H1 (cell line): ENCODE measurements around the gene PLA2G15. TPM values are rescaled to one million over a fixed set of nuclear protein-coding genes. Genes with fewer than 3 reads are reported as not detected.

Source experiments
- CTCF ChIA-PET: fragments of 300-600 bp; sonication (Branson Sonifier 250); formaldehyde crosslinking; loops from one replicate; lab custom pipeline; 2021; ENCODE audit not compliant: partially characterized antibody; lab: Charles Lee
- POLR2A ChIA-PET: fragments of 300-600 bp; sonication (Branson Sonifier 250); formaldehyde crosslinking; loops from one replicate; lab custom pipeline; 2021; ENCODE audit warnings: inconsistent platforms; ENCODE audit not compliant: partially characterized antibody; lab: Charles Lee
- DNase-seq, 2 experiments: peaks; one replicate each; pipeline versions ENCODE4 v3.0.0 to v3.0.0-alpha.2; 2010 to 2022; ENCODE audit warnings: low spot score in 2 of 2, low read depth in 1 of 2, mixed read lengths in 1 of 2
- FAIRE-seq: peaks from 2 replicates; lab custom pipeline; 2011; peaks lifted over from hg19 to GRCh38; lab: Jason Lieb, UNC
- H2AFZ ChIP-seq: 2 replicates; pipeline ENCODE4 v1.8.1; 2012; ENCODE audit warnings: low read length, inconsistent platforms
- H2AK5ac ChIP-seq: 2 replicates; pipeline ENCODE4 v1.6.1; 2013; ENCODE audit warnings: low read depth, low read length
- H2BK120ac ChIP-seq: replicated peaks from 2 replicates; pipeline ENCODE3; 2013; ENCODE audit warnings: low read depth, low read length, inconsistent platforms
- H2BK12ac ChIP-seq: 2 replicates; pipeline ENCODE4 v1.6.1; 2013; ENCODE audit warnings: low read depth, low read length
- H2BK15ac ChIP-seq: 2 replicates; pipeline ENCODE4 v1.6.1; 2013; ENCODE audit warnings: low read length
- H2BK20ac ChIP-seq: 2 replicates; pipeline ENCODE4 v1.6.1; 2013; ENCODE audit warnings: low read length
- H2BK5ac ChIP-seq: 2 replicates; pipeline ENCODE4 v1.6.1; 2013; ENCODE audit warnings: low read depth, low read length
- H3K14ac ChIP-seq: 2 replicates; pipeline ENCODE4 v1.6.1; 2013; ENCODE audit warnings: inconsistent platforms; ENCODE audit not compliant: insufficient read length
- H3K18ac ChIP-seq: 2 replicates; pipeline ENCODE4 v1.6.1; 2013; ENCODE audit warnings: low read length; ENCODE audit errors: extremely low read depth
- H3K23ac ChIP-seq: 2 replicates; pipeline ENCODE4 v1.6.1; 2013; ENCODE audit warnings: inconsistent platforms; ENCODE audit not compliant: insufficient read length
- H3K23me2 ChIP-seq: 2 replicates; pipeline ENCODE4 v1.6.1; 2013; ENCODE audit warnings: low read depth, low read length
- H3K27ac ChIP-seq: 2 replicates; pipeline ENCODE4 v1.6.1; 2011; ENCODE audit warnings: low read depth, low read length, inconsistent platforms
- H3K27me3 ChIP-seq, 4 experiments: replicated peaks in 1 of 4; 1 replicate in 1 of 4; 2 replicates in 3 of 4; pipeline versions ENCODE4 v1.6.1 to v1.8.1; 2011 to 2013; ENCODE audit warnings: low read length in 3 of 4, mild to moderate bottlenecking in 3 of 4, inconsistent platforms in 2 of 4, mixed read lengths in 2 of 4, moderate library complexity in 1 of 4; ENCODE audit not compliant: control insufficient read depth in 3 of 4, insufficient read depth in 3 of 4; ENCODE audit errors: extremely low read depth in 1 of 4
- H3K36me3 ChIP-seq, 4 experiments: 2 replicates each; pipeline versions ENCODE4 v1.6.1 to v1.8.1; 2011 to 2013; ENCODE audit warnings: mild to moderate bottlenecking in 4 of 4, low read length in 3 of 4, moderate library complexity in 2 of 4, control low read depth in 1 of 4, inconsistent platforms in 1 of 4; ENCODE audit not compliant: insufficient read depth in 4 of 4, control insufficient read depth in 2 of 4
- H3K4ac ChIP-seq: replicated peaks from 2 replicates; pipeline ENCODE3; 2013; ENCODE audit warnings: low read length, low read depth, mixed read lengths, inconsistent platforms; ENCODE audit not compliant: insufficient read length
- H3K4me1 ChIP-seq, 4 experiments: replicated peaks in 1 of 4; 1 replicate in 1 of 4; 2 replicates in 3 of 4; pipeline versions ENCODE4 v1.6.1 to v1.8.1; 2011 to 2013; ENCODE audit warnings: low read length in 3 of 4, inconsistent platforms in 2 of 4, mixed read lengths in 1 of 4; ENCODE audit not compliant: insufficient read depth in 4 of 4, control insufficient read depth in 3 of 4
- H3K4me2 ChIP-seq, 2 experiments: 2 replicates each; pipeline versions ENCODE4 v1.6.1 to v1.8.1; 2011 to 2013; ENCODE audit warnings: low read depth in 2 of 2, low read length in 2 of 2, control low read depth in 1 of 2, inconsistent platforms in 1 of 2, mild to moderate bottlenecking in 1 of 2; ENCODE audit not compliant: insufficient read depth in 1 of 2
- H3K4me3 ChIP-seq, 4 experiments: fragments of 200-600, 300-600 bp in 1 of 4; sonication (generic), shearing (Covaris generic), sonication (Bioruptor Twin) in 1 of 4; 2 replicates each; pipeline versions ENCODE4 v1.5.1 to v1.8.1; 2011 to 2016; ENCODE audit warnings: low read length in 4 of 4, low read depth in 3 of 4, control low read depth in 2 of 4, inconsistent platforms in 2 of 4, mild to moderate bottlenecking in 2 of 4, mixed read lengths in 1 of 4, moderate library complexity in 1 of 4; ENCODE audit not compliant: insufficient read depth in 2 of 4; ENCODE audit errors: extremely low read depth in 1 of 4
- H3K56ac ChIP-seq: replicated peaks from 2 replicates; pipeline ENCODE3; 2013; ENCODE audit warnings: low read depth, mild to moderate bottlenecking, mixed read lengths, low read length, inconsistent platforms; ENCODE audit not compliant: insufficient read length
- H3K79me1 ChIP-seq: 2 replicates; pipeline ENCODE4 v1.6.1; 2013; ENCODE audit warnings: low read depth, low read length, control low read depth
- H3K79me2 ChIP-seq, 2 experiments: 2 replicates each; pipeline versions ENCODE4 v1.6.1 to v1.8.1; 2012 to 2013; ENCODE audit warnings: low read length in 2 of 2, mild to moderate bottlenecking in 2 of 2, inconsistent platforms in 1 of 2; ENCODE audit not compliant: insufficient read depth in 2 of 2, control insufficient read depth in 1 of 2
- H3K9ac ChIP-seq, 4 experiments: replicated peaks in 1 of 4; 1 replicate in 1 of 4; 2 replicates in 3 of 4; pipeline versions ENCODE4 v1.6.1 to v1.8.1; 2011 to 2013; ENCODE audit warnings: low read depth in 3 of 4, low read length in 3 of 4, control low read depth in 2 of 4, mild to moderate bottlenecking in 2 of 4, moderate library complexity in 2 of 4, inconsistent platforms in 1 of 4; ENCODE audit errors: extremely low read depth in 1 of 4
- H3K9me3 ChIP-seq, 2 experiments: 2 replicates each; pipeline versions ENCODE4 v1.6.1 to v1.8.1; 2012 to 2013; ENCODE audit warnings: mild to moderate bottlenecking in 2 of 2, moderate library complexity in 2 of 2, control low read depth in 1 of 2, inconsistent platforms in 1 of 2, low read depth in 1 of 2, low read length in 1 of 2, mixed read lengths in 1 of 2; ENCODE audit not compliant: insufficient read depth in 2 of 2
- H4K20me1 ChIP-seq, 2 experiments: replicated peaks in 1 of 2; 2 replicates each; pipeline versions ENCODE3 to v1.8.1; 2011 to 2013; ENCODE audit warnings: inconsistent platforms in 2 of 2, low read length in 2 of 2, mild to moderate bottlenecking in 1 of 2; ENCODE audit not compliant: insufficient read depth in 2 of 2, control insufficient read depth in 1 of 2
- H4K5ac ChIP-seq: 2 replicates; pipeline ENCODE4 v1.6.1; 2013; ENCODE audit warnings: low read length, low read depth, mixed read lengths, inconsistent platforms; ENCODE audit not compliant: insufficient read length
- H4K8ac ChIP-seq: 2 replicates; pipeline ENCODE4 v1.8.0; 2013; ENCODE audit warnings: mild to moderate bottlenecking, moderate library complexity, low read length, inconsistent platforms; ENCODE audit not compliant: insufficient read depth; ENCODE audit errors: extremely low read depth
- H4K91ac ChIP-seq: replicated peaks from 2 replicates; pipeline ENCODE3; 2013; ENCODE audit warnings: low read length, mixed read lengths, inconsistent platforms; ENCODE audit not compliant: insufficient read length
- ATF2 ChIP-seq: IDR thresholded peaks from 2 replicates; pipeline ENCODE4 v1.6.1; 2012; ENCODE audit warnings: low read length, inconsistent platforms
- EGR1 ChIP-seq: IDR thresholded peaks from 2 replicates; pipeline ENCODE4 v1.6.1; 2011; ENCODE audit warnings: low read depth, low read length, borderline replicate concordance
- FOSL1 ChIP-seq: IDR thresholded peaks from 2 replicates; pipeline ENCODE4 v1.6.1; 2011; ENCODE audit warnings: mild to moderate bottlenecking, low read depth, low read length, moderate library complexity; ENCODE audit not compliant: insufficient read depth
- POLR2AphosphoS5 ChIP-seq: IDR thresholded peaks from 2 replicates; pipeline ENCODE4 v1.6.1; 2011; ENCODE audit warnings: low read depth, low read length
- SAP30 ChIP-seq: fragments of 300-600 bp; sonication (generic); IDR thresholded peaks from 2 replicates; pipeline ENCODE4 v1.7.1; 2012; ENCODE audit warnings: low read length, moderate library complexity, mild to moderate bottlenecking, inconsistent platforms; ENCODE audit not compliant: insufficient read depth, insufficient replicate concordance
- SP2 ChIP-seq: IDR thresholded peaks from 2 replicates; pipeline ENCODE4 v1.6.1; 2012; ENCODE audit warnings: mild to moderate bottlenecking, low read length, inconsistent platforms
- SRF ChIP-seq: IDR thresholded peaks from 2 replicates; pipeline ENCODE4 v1.6.1; 2011; ENCODE audit warnings: mild to moderate bottlenecking, low read depth, low read length, moderate library complexity
- TAF1 ChIP-seq: IDR thresholded peaks from 2 replicates; pipeline ENCODE4 v1.6.1; 2011; ENCODE audit warnings: mild to moderate bottlenecking, low read depth, low read length
- TBP ChIP-seq: IDR thresholded peaks from 2 replicates; pipeline ENCODE4 v1.6.1; 2011; ENCODE audit warnings: low read depth, low read length, improper control_type of control experiment
- YY1 ChIP-seq: IDR thresholded peaks from 2 replicates; pipeline ENCODE4 v1.6.1; 2011; ENCODE audit warnings: low read depth, mild to moderate bottlenecking, low read length
- WGBS, 2 experiments: shearing (Covaris generic) in 1 of 2; methylation state at CpG; one replicate each; pipeline versions ENCODE4 v1.1.6 to v1.1.7; 2013 to 2015; ENCODE audit warnings: low lambda C conversion rate in 2 of 2, mixed read lengths in 2 of 2, inconsistent platforms in 1 of 2, low coverage in 1 of 2, missing lambda C conversion rate in 1 of 2; ENCODE audit not compliant: insufficient replicate concordance in 2 of 2, insufficient coverage in 1 of 2, insufficient read length in 1 of 2; ENCODE audit errors: extremely low coverage in 1 of 2, missing lambda C conversion rate in 1 of 2; 5-methylcytosine and 5-hydroxymethylcytosine counted together
- polyA plus RNA-seq, 7 experiments: library from polyadenylated mRNA; depleted of rRNA in 3 of 7; stranded (reverse) in 5 of 7; unstranded in 2 of 7; fragments of >200 nt in 5 of 7; fragments of 200-250 nt in 2 of 7; gene quantifications; 1 replicate in 5 of 7; 2 replicates in 1 of 7; 4 replicates in 1 of 7; pipeline versions ENCODE4 v1.2.1 to v1.2.3, GENCODE V29; 2011 to 2013; ENCODE audit warnings: missing spikeins in 2 of 7, mixed read lengths in 2 of 7
- total RNA-seq: library from RNA; stranded (reverse); fragmentation: NEBNext Ultra II Directional; extraction: Animal tissue kit (Norgen Biotek cat#: 25700); gene quantifications from 2 replicates; pipeline ENCODE4 v1.2.1, GENCODE V29; 2021
- TF ChIP-seq, protein P1 (sequence below): IDR thresholded peaks from 2 replicates; pipeline ENCODE4 v1.6.1; 2011; ENCODE audit warnings: low read depth, mild to moderate bottlenecking, low read length; ENCODE audit not compliant: insufficient read depth

PLA2G15 gene
- total and polyA plus RNA-seq, 2 of the 8 experiments (the other 6 are each of a cell fraction or from before 2014, with no cell fraction given), result 11.2 to 12.0 TPM

DNA sequence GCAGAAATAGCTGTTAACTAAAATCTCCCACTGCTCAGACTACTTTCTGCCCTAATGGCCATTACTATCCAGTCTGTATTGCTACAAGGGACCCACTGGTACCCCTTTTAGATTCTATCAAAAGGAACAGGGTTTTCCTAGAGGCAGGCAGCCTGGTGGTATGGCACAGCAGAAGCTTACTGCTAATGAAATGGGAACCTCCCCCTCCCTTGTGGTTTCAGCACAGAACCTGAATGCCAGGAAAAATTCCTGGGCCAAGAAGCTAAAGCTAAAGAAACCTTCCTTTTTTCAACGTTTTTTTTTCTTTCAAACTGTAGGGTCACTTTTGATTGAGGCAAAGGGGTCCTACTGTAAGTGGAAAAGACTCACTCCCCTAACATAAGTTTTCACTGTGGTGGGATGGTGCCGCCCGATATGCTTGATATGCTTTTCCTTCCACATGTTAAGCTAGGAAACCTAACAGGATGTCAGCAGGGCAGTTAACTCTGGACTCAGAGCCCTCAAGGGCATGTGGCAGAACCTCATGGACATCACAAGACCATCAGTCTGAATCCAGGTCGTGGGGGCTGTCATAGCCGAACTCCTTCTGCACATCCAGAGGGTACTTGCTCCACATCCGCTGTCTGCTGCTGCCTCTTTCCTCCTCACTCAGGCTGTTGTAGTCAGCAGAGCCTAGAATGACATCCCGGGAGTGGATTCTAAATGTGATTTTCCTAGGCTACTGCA, 55.7 kb downstream of the PLA2G15 start:
- 94% methylated on average over 7 of the region's 7 CpGs; no CpG with 5 or more reads in 1 of the 2 experiments for WGBS, 2 experiments
- H2AK5ac ChIP-seq, result no peak overlapping the region
- H3K23me2 ChIP-seq, result no peaks in the 10 kb centered on the region
- TF ChIP-seq SP2 (no peak), SAP30 (no peak), POLR2AphosphoS5 (no peak), EGR1 (no peak), FOSL1 (no peak), TBP (no peak), ATF2 (no peak), SRF (no peak), TAF1 (no peak), YY1 (no peak)
- TF ChIP-seq, protein P1, sequence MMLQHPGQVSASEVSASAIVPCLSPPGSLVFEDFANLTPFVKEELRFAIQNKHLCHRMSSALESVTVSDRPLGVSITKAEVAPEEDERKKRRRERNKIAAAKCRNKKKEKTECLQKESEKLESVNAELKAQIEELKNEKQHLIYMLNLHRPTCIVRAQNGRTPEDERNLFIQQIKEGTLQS, result no peak

More for the DNA sequence above, 55.7 kb downstream of the PLA2G15 start:
- FAIRE-seq, result no peak
- no peak overlapping the region for H2BK12ac ChIP-seq
- H3K27ac ChIP-seq, result no peak overlapping the region
- no peaks in the 10 kb centered on the region for H3K9me3 ChIP-seq
- no peak overlapping the region for H3K4me3 ChIP-seq
- no peaks in the 10 kb centered on the region for H3K79me2 ChIP-seq
- no peak overlapping the region for H2BK20ac ChIP-seq
- peaks cover 2 to 3% of the 10 kb centered on the region in 2 experiments for H4K20me1 ChIP-seq
- no peak overlapping the region for H2AFZ ChIP-seq
- ChIA-PET POLR2A (interaction anchor here (0.6 to 3.8 kb wide), 7 partner anchors 10 to 688 kb away, joined by 3 to 35 read pairs (median 4); partner anchors contain the start of genes PRMT7 and SLC7A6OS), CTCF (interaction anchor here (0.9 to 3.5 kb wide), 13 partner anchors 9 to 52 kb away, joined by 3 to 23 read pairs (median 5); partner anchors contain the start of genes PRMT7, SLC7A6 and SLC7A6OS)
- no peak overlapping the region for H3K23ac ChIP-seq
- H3K14ac ChIP-seq, result no peak overlapping the region
- H3K4me1 ChIP-seq, result no peaks in the 10 kb centered on the region
- H3K56ac ChIP-seq, result no peak overlapping the region
- no peaks in the 10 kb centered on the region for H3K27me3 ChIP-seq
- no peak overlapping the region for H3K4ac ChIP-seq
- no peak overlapping the region for H3K18ac ChIP-seq
- no peak overlapping the region for H3K4me2 ChIP-seq
- H2BK5ac ChIP-seq, result no peak overlapping the region
- no peak overlapping the region for H4K5ac ChIP-seq
- H3K79me1 ChIP-seq, result no peaks in the 10 kb centered on the region
- no peak overlapping the region for H3K9ac ChIP-seq
- H2BK15ac ChIP-seq, result no peak overlapping the region
- H4K8ac ChIP-seq, result no peak overlapping the region
- H3K36me3 ChIP-seq, result peaks cover 18 to 81% (median 61%) of the 10 kb centered on the region in 4 experiments
- no peak overlapping the region for H2BK120ac ChIP-seq
- no peak overlapping the region for H4K91ac ChIP-seq
- DNase-seq, result no peak
